IMR-90 (cell line): ENCODE measurements around the gene LGI2. TPM values are rescaled to one million over a fixed set of nuclear protein-coding genes. Genes with fewer than 3 reads are reported as not detected.

Experiments
- ATAC-seq: fragments of 200-7000 bp; cut with Tn5 transposase; 2 replicates; pipeline ENCODE4 v1.9.1; 2020; ENCODE audit warnings: low read depth, mild to moderate bottlenecking, moderate library complexity
- BruUV-seq: library from RNA; stranded (reverse); fragments of 400-500 nt; replicated peaks from 2 replicates; lab custom pipeline; 2021; lab: Mats Ljungman, UMichigan
- CTCF ChIA-PET: fragments of 300-600 bp; formaldehyde crosslinking; extraction: SDS; loops from one replicate; lab custom pipeline; 2021; ENCODE audit warnings: antibody characterized with exemption; lab: Yijun Ruan, JAX
- POLR2A ChIA-PET: fragments of 300-600 bp; sonication (Branson Sonifier 250); formaldehyde crosslinking; loops from one replicate; lab custom pipeline; 2022; ENCODE audit warnings: antibody characterized with exemption; ENCODE audit not compliant: unreplicated experiment; lab: Charles Lee
- DNase-seq: peaks from one replicate; pipeline ENCODE4 v3.0.0; 2013
- H2AFZ ChIP-seq: replicated peaks from 2 replicates; pipeline ENCODE3; 2013; ENCODE audit warnings: low read length, mild to moderate bottlenecking; ENCODE audit not compliant: poor library complexity
- H2AK5ac ChIP-seq: 2 replicates; pipeline ENCODE4 v1.6.1; 2013; ENCODE audit warnings: low read depth, low read length, inconsistent platforms
- H2AK9ac ChIP-seq: replicated peaks from 2 replicates; pipeline ENCODE3; 2013; ENCODE audit warnings: mild to moderate bottlenecking, low read depth, low read length, moderate library complexity; ENCODE audit not compliant: poor library complexity
- H2BK120ac ChIP-seq: 2 replicates; pipeline ENCODE4 v1.6.1; 2013; ENCODE audit warnings: low read depth, low read length, inconsistent platforms
- H2BK15ac ChIP-seq: 3 replicates; pipeline ENCODE4 v1.6.1; 2013; ENCODE audit warnings: low read depth, low read length, inconsistent platforms
- H2BK20ac ChIP-seq: 2 replicates; pipeline ENCODE4 v1.6.1; 2013; ENCODE audit warnings: low read depth, mild to moderate bottlenecking, inconsistent platforms, low read length, moderate library complexity
- H2BK5ac ChIP-seq: 2 replicates; pipeline ENCODE4 v1.6.1; 2013; ENCODE audit warnings: mild to moderate bottlenecking, low read depth, low read length, inconsistent platforms; ENCODE audit not compliant: poor library complexity, severe bottlenecking
- H3K14ac ChIP-seq: replicated peaks from 2 replicates; pipeline ENCODE4 v1.6.1; 2013; ENCODE audit warnings: low read depth, low read length, inconsistent platforms
- H3K18ac ChIP-seq: 2 replicates; pipeline ENCODE4 v1.6.1; 2013; ENCODE audit warnings: low read depth, low read length, control low read depth
- H3K23ac ChIP-seq: 2 replicates; pipeline ENCODE4 v1.6.1; 2013; ENCODE audit warnings: low read depth, low read length, inconsistent platforms
- H3K27ac ChIP-seq: 2 replicates; pipeline ENCODE4 v1.5.1; 2013; ENCODE audit warnings: mild to moderate bottlenecking, control low read depth, low read length; ENCODE audit not compliant: insufficient read depth
- H3K27me3 ChIP-seq: 2 replicates; pipeline ENCODE4 v1.6.1; 2013; ENCODE audit warnings: low read length; ENCODE audit not compliant: control insufficient read depth, insufficient read depth
- H3K36me3 ChIP-seq: 2 replicates; pipeline ENCODE4 v1.6.1; 2013; ENCODE audit warnings: low read length, mixed read lengths; ENCODE audit not compliant: control insufficient read depth, insufficient read depth
- H3K4ac ChIP-seq: 2 replicates; pipeline ENCODE4 v1.6.1; 2013; ENCODE audit warnings: low read depth, low read length, inconsistent platforms
- H3K4me1 ChIP-seq: 2 replicates; pipeline ENCODE4 v1.6.1; 2013; ENCODE audit warnings: low read length, mixed read lengths; ENCODE audit not compliant: control insufficient read depth, insufficient read depth
- H3K4me2 ChIP-seq: 2 replicates; pipeline ENCODE4 v1.6.1; 2013; ENCODE audit warnings: low read depth, mild to moderate bottlenecking, control low read depth, low read length, moderate library complexity
- H3K4me3 ChIP-seq: 2 replicates; pipeline ENCODE4 v1.5.1; 2013; ENCODE audit warnings: low read depth, mild to moderate bottlenecking, control low read depth, low read length, moderate library complexity; ENCODE audit not compliant: insufficient read depth
- H3K56ac ChIP-seq: 2 replicates; pipeline ENCODE4 v1.6.1; 2013; ENCODE audit warnings: low read length, inconsistent platforms; ENCODE audit not compliant: insufficient read depth; ENCODE audit errors: extremely low read depth
- H3K79me1 ChIP-seq, 2 experiments: 2 replicates each; pipeline ENCODE4 v1.6.1; 2013; ENCODE audit warnings: low read length in 2 of 2, inconsistent platforms in 1 of 2, low read depth in 1 of 2
- H3K9ac ChIP-seq: 2 replicates; pipeline ENCODE4 v1.6.1; 2013; ENCODE audit warnings: low read depth, low read length, control low read depth
- H3K9me1 ChIP-seq: 2 replicates; pipeline ENCODE4 v1.6.1; 2013; ENCODE audit warnings: low read length, inconsistent platforms; ENCODE audit not compliant: insufficient read depth
- H3K9me3 ChIP-seq: 2 replicates; pipeline ENCODE4 v1.6.1; 2013; ENCODE audit warnings: low read length; ENCODE audit not compliant: control insufficient read depth, insufficient read depth
- H4K20me1 ChIP-seq: 2 replicates; pipeline ENCODE4 v1.6.1; 2013; ENCODE audit warnings: low read length, inconsistent platforms; ENCODE audit not compliant: insufficient read depth
- H4K5ac ChIP-seq: 2 replicates; pipeline ENCODE4 v1.6.1; 2013; ENCODE audit warnings: mild to moderate bottlenecking, low read depth, low read length, control low read depth
- H4K8ac ChIP-seq, 2 experiments: 2 replicates each; pipeline ENCODE4 v1.6.1; 2013; ENCODE audit warnings: low read depth in 2 of 2, low read length in 2 of 2, control low read depth in 1 of 2, inconsistent platforms in 1 of 2
- H4K91ac ChIP-seq: 2 replicates; pipeline ENCODE4 v1.6.1; 2013; ENCODE audit warnings: low read depth, low read length, inconsistent platforms; ENCODE audit not compliant: insufficient read depth
- CHD1 ChIP-seq: IDR thresholded peaks from 2 replicates; pipeline ENCODE4 v1.6.1; 2012; ENCODE audit warnings: low read depth, low read length, improper control_type of control experiment
- FOS ChIP-seq: fragments of 150-350 bp; IDR thresholded peaks from 2 replicates; pipeline ENCODE4 v1.6.1; 2016; ENCODE audit warnings: low read depth, low read length
- MAFK ChIP-seq: IDR thresholded peaks from 2 replicates; pipeline ENCODE4 v1.6.1; 2012; ENCODE audit warnings: low read depth, low read length, improper control_type of control experiment
- MAZ ChIP-seq: IDR thresholded peaks from 2 replicates; pipeline ENCODE4 v1.6.1; 2012; ENCODE audit warnings: low read depth, mild to moderate bottlenecking, low read length, improper control_type of control experiment, moderate library complexity, borderline replicate concordance
- MXI1 ChIP-seq: IDR thresholded peaks from 2 replicates; pipeline ENCODE4 v1.6.1; 2012; ENCODE audit warnings: low read depth, mild to moderate bottlenecking, low read length, moderate library complexity, borderline replicate concordance
- NFE2L2 ChIP-seq: fragments of 150-350 bp; IDR thresholded peaks from 2 replicates; pipeline ENCODE4 v1.6.1; 2016; ENCODE audit warnings: low read depth, mild to moderate bottlenecking, low read length
- RAD21 ChIP-seq: IDR thresholded peaks from 2 replicates; pipeline ENCODE4 v1.6.1; 2012; ENCODE audit warnings: low read length, improper control_type of control experiment
- RCOR1 ChIP-seq: IDR thresholded peaks from 2 replicates; pipeline ENCODE4 v1.6.1; 2012; ENCODE audit warnings: mild to moderate bottlenecking, low read length, improper control_type of control experiment; ENCODE audit not compliant: insufficient replicate concordance
- RFX5 ChIP-seq: IDR thresholded peaks from 2 replicates; pipeline ENCODE4 v1.8.0; 2012; ENCODE audit warnings: low read depth, mild to moderate bottlenecking, low read length, moderate library complexity
- SMC3 ChIP-seq: fragments of 150-350 bp; IDR thresholded peaks from 2 replicates; pipeline ENCODE4 v1.6.1; 2016; ENCODE audit warnings: low read depth, mild to moderate bottlenecking, antibody characterized with exemption, low read length, moderate library complexity
- WGBS, 2 experiments: methylation state at CpG; one replicate each; pipeline versions ENCODE4 v1.1.5 to v1.1.7; 2013; ENCODE audit warnings: missing lambda C conversion rate in 2 of 2; ENCODE audit not compliant: insufficient read length in 1 of 2; ENCODE audit errors: extremely low coverage in 2 of 2; 5-methylcytosine and 5-hydroxymethylcytosine counted together
- dilution Hi-C: fragments of 300-500 bp; cut with HindIII; formaldehyde crosslinking; loops from one replicate; pipeline ENCODE4 v1.14.3; 2018; ENCODE audit warnings: low sequenced_read_pairs; ENCODE audit not compliant: unreplicated experiment
- in situ Hi-C: fragments of 300-500 bp; cut with MboI; formaldehyde crosslinking; loops from 3 replicates; pipeline ENCODE4 v1.14.3; 2019; ENCODE audit warnings: low sequenced_read_pairs, inconsistent platforms, mixed read lengths
- intact Hi-C: fragments of 100-400 bp; cut with micrococcal nuclease; formaldehyde crosslinking; loops from 2 replicates; pipeline ENCODE4 v1.10.0; 2022
- polyA plus RNA-seq, 3 experiments: library from polyadenylated mRNA; depleted of rRNA; stranded (reverse); fragments of >200 nt; gene quantifications; 2 replicates each; pipeline ENCODE4 v1.2.3, GENCODE V29; 2012; ENCODE audit warnings: low replicate concordance in 1 of 3
- total RNA-seq: library from RNA; depleted of rRNA; stranded (reverse); fragments of >200 nt; gene quantifications from 2 replicates; pipeline ENCODE4 v1.2.3, GENCODE V29; 2012
- TF ChIP-seq, protein P1 (sequence below): conservative IDR thresholded peaks from 2 replicates; pipeline ENCODE4 v1.5.1; 2012; ENCODE audit warnings: mild to moderate bottlenecking, low read depth, low read length, improper control_type of control experiment
- TF ChIP-seq, protein P2 (sequence below): fragments of 150-350 bp; IDR thresholded peaks from 2 replicates; pipeline ENCODE4 v1.6.1; 2016; ENCODE audit warnings: low read depth, mild to moderate bottlenecking, low read length, moderate library complexity, borderline replicate concordance

LGI2 gene
- total and polyA plus RNA-seq, 2 of the 4 experiments (the other 2 are of a cell fraction), result not detected

DNA sequence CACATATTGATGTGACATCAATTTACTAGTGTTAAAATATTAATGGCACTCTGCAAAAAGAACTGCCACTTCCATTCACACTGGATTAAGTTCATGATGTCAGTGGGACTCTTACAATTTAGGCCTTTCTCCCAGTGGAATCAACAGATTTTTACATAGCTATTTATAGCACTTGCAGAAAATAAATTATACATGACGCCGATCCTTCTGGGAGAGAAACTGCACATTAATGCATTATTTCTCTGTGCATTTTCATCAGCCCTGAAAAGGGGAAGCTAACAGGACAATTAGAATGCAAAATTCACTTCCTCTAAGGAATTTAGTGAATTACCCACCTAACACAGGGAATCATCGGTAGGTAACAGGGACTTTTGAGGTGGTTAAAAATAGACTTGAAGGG is 15.7 kb downstream of the LGI2 start:
- H3K18ac ChIP-seq, result no peak overlapping the region
- WGBS, 2 experiments, result no CpG with 5 or more reads among the region's 3 CpGs
- in situ Hi-C loops, result no loop called here
- H4K91ac ChIP-seq, result no peak overlapping the region
- no peaks in the 10 kb centered on the region for H4K20me1 ChIP-seq
- H4K8ac ChIP-seq, result no peak overlapping the region
- H2AK9ac ChIP-seq, result no peak overlapping the region
- dilution Hi-C loops, result no loop called here
- H3K4me3 ChIP-seq, result no peak overlapping the region
- H3K4me1 ChIP-seq, result no peaks in the 10 kb centered on the region
- ChIA-PET POLR2A (no interaction called here), CTCF (no interaction called here)
- TF ChIP-seq CHD1 (no peak), MXI1 (no peak), MAZ (no peak), SMC3 (no peak), FOS (no peak), RFX5 (no peak), NFE2L2 (no peak), MAFK (no peak), RCOR1 (no peak), RAD21 (no peak)
- TF ChIP-seq, protein P1, sequence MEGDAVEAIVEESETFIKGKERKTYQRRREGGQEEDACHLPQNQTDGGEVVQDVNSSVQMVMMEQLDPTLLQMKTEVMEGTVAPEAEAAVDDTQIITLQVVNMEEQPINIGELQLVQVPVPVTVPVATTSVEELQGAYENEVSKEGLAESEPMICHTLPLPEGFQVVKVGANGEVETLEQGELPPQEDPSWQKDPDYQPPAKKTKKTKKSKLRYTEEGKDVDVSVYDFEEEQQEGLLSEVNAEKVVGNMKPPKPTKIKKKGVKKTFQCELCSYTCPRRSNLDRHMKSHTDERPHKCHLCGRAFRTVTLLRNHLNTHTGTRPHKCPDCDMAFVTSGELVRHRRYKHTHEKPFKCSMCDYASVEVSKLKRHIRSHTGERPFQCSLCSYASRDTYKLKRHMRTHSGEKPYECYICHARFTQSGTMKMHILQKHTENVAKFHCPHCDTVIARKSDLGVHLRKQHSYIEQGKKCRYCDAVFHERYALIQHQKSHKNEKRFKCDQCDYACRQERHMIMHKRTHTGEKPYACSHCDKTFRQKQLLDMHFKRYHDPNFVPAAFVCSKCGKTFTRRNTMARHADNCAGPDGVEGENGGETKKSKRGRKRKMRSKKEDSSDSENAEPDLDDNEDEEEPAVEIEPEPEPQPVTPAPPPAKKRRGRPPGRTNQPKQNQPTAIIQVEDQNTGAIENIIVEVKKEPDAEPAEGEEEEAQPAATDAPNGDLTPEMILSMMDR, result no peak
- TF ChIP-seq, protein P2, sequence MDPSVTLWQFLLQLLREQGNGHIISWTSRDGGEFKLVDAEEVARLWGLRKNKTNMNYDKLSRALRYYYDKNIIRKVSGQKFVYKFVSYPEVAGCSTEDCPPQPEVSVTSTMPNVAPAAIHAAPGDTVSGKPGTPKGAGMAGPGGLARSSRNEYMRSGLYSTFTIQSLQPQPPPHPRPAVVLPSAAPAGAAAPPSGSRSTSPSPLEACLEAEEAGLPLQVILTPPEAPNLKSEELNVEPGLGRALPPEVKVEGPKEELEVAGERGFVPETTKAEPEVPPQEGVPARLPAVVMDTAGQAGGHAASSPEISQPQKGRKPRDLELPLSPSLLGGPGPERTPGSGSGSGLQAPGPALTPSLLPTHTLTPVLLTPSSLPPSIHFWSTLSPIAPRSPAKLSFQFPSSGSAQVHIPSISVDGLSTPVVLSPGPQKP, result no peak
- H2BK120ac ChIP-seq, result no peak overlapping the region
- H2BK20ac ChIP-seq, result no peak overlapping the region
- H3K79me1 ChIP-seq, result no peaks in the 10 kb centered on the region
- H2AFZ ChIP-seq, result no peak overlapping the region
- no peak overlapping the region for H3K27ac ChIP-seq
- no peak overlapping the region for H3K23ac ChIP-seq
- BruUV-seq, result no TSS peak
- H3K9ac ChIP-seq, result no peak overlapping the region
- H3K56ac ChIP-seq, result no peak overlapping the region
- no peak overlapping the region for H2BK5ac ChIP-seq
- H3K14ac ChIP-seq, result no peak overlapping the region
- H3K4me2 ChIP-seq, result no peak overlapping the region
- ATAC-seq, result no peak
- no peaks in the 10 kb centered on the region for H3K36me3 ChIP-seq
- H3K4ac ChIP-seq, result no peak overlapping the region
- intact Hi-C loops, result no loop called here
- H4K5ac ChIP-seq, result no peak overlapping the region
- no peak overlapping the region for H2AK5ac ChIP-seq
- no peak overlapping the region for H2BK15ac ChIP-seq
- peaks cover 18% of the 10 kb centered on the region for H3K27me3 ChIP-seq
- H3K9me1 ChIP-seq, result no peaks in the 10 kb centered on the region
- DNase-seq, result no peak
- H3K9me3 ChIP-seq, result no peaks in the 10 kb centered on the region
